ENCODE measurements around the gene BRAF. TPM values are rescaled to one million over a fixed set of nuclear protein-coding genes. Genes with fewer than 3 reads are reported as not detected.
"Not testable (repeated sequence)": the region's sequence is repeated elsewhere in the genome, so short reads cannot be mapped to it uniquely, and the experiment has no call there.

The BRAF gene
- total RNA-seq, 4 donors from 2014 or later: 34.0 to 50.7 (median 36.8) TPM

- no peak for TF ChIP-seq CTCF (IDR thresholded peaks at IDR 0.05)
- no peak for TF ChIP-seq EP300 (IDR thresholded peaks at IDR 0.05)
- TF ChIP-seq POLR2AphosphoS5 (IDR thresholded peaks at IDR 0.05): no peak
- no peak for TF ChIP-seq POLR2A (IDR thresholded peaks at IDR 0.05; ENCODE audit: low read depth)
- H3K36me3 ChIP-seq: peaks cover 11 to 50% (median 28%) of the 10 kb centered on the region in 4 donors
- intact Hi-C loops (cut with DNase I): no loop called here
- no peaks in the 10 kb centered on the region for H3K4me1 ChIP-seq
- DNase-seq (ENCODE audit: extremely low spot score): no peak
- H3K4me3 ChIP-seq: no peak overlapping the region
- H3K27ac ChIP-seq (replicated peaks in 1 of 4): no peak overlapping the region
- WGBS: 86% methylated on average over 2 of the region's 2 CpGs
- H3K27me3 ChIP-seq: no peaks in the 10 kb centered on the region
- H3K9me3 ChIP-seq: no peaks in the 10 kb centered on the region
Observed at GRCh38 chr7:140744005-140744404, 180.7 kb downstream of the BRAF start.

- H3K4me3 ChIP-seq; DNase-seq (ENCODE audit: extremely low spot score); intact Hi-C loops (cut with DNase I); H3K4me1 ChIP-seq; H3K9me3 ChIP-seq; H3K27me3 ChIP-seq; H3K27ac ChIP-seq (replicated peaks in 1 of 4): not testable (repeated sequence)
- 95% methylated on average over 2 of the region's 4 CpGs for WGBS
- H3K36me3 ChIP-seq: peaks cover 17 to 50% (median 31%) of the 10 kb centered on the region in 4 donors
Observed at GRCh38 chr7:140743255-140743654, 181.5 kb downstream of the BRAF start.

- Histone ChIP-seq H3K4me3 (no peak overlapping the region), H3K9me3 (no peaks in the 10 kb centered on the region), H3K36me3 (peaks cover 17 to 61% (median 34%) of the 10 kb centered on the region in 4 donors), H3K27ac (replicated peaks in 1 of 4) (no peak overlapping the region), H3K4me1 (no peaks in the 10 kb centered on the region), H3K27me3 (no peaks in the 10 kb centered on the region)
- DNase-seq (ENCODE audit: extremely low spot score): no peak
- TF ChIP-seq POLR2AphosphoS5 (IDR thresholded peaks at IDR 0.05) (no peak), POLR2A (IDR thresholded peaks at IDR 0.05; ENCODE audit: low read depth) (no peak), EP300 (IDR thresholded peaks at IDR 0.05) (no peak), CTCF (IDR thresholded peaks at IDR 0.05) (no peak)
- intact Hi-C loops (cut with DNase I): no loop called here
Observed at GRCh38 chr7:140738280-140738679, 186.4 kb downstream of the BRAF start.

DNA sequence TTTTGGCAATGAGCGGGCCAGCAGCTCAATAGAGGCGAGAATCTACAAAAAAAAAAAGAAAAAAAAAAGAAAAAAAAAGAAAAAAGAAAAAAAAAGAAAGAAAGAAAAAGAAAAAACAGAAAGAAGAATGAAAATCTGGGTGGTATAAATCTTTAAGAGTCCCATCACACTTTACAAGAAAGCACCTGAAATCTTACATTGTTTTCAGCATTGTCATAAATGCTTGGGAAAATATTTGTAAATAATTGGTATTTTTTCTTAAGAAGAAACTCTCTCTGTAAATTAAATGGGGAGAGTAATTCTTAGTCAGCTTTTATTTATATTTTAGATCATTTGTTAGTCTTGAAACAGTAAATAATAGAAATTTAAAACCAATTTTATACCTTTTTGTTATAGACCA lies 190.0 kb downstream of the BRAF start:
- 93% methylated on average over 2 of the region's 2 CpGs for WGBS
- Histone ChIP-seq H3K27ac (replicated peaks in 1 of 4) (no peak overlapping the region), H3K4me1 (no peaks in the 10 kb centered on the region), H3K36me3 (peaks cover 14 to 69% (median 29%) of the 10 kb centered on the region in 4 donors), H3K27me3 (no peaks in the 10 kb centered on the region), H3K4me3 (no peak overlapping the region), H3K9me3 (no peaks in the 10 kb centered on the region)
- TF ChIP-seq CTCF (IDR thresholded peaks at IDR 0.05): no peak
- no peak for TF ChIP-seq POLR2A (IDR thresholded peaks at IDR 0.05; ENCODE audit: low read depth)
- no peak for TF ChIP-seq POLR2AphosphoS5 (IDR thresholded peaks at IDR 0.05)
- no peak for TF ChIP-seq EP300 (IDR thresholded peaks at IDR 0.05)
- intact Hi-C loops (cut with DNase I): no loop called here
- no peak for DNase-seq (ENCODE audit: extremely low spot score)

DNA sequence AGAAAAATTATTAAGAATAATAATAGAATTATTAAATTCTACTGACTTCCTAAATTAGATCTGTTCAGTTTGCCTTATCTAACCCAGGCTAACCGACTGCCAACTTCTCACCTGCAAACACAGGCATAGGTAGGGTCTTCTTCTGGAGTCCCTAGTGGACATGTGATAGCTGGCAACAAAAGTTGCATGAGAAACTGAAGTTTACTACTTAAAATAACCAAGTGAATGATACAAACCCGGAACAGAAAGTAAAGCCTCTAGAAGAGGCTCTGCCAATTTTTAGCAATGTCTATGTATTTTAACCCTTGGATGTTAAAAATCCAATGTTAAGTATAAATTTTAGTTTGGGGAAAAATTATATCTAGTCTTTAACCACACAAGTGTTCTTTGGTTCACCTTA lies 190.6 kb downstream of the BRAF start:
- no peak overlapping the region for H3K27ac ChIP-seq (replicated peaks in 1 of 4)
- intact Hi-C loops (cut with DNase I): no loop called here
- no peak overlapping the region for H3K4me3 ChIP-seq
- TF ChIP-seq POLR2AphosphoS5 (IDR thresholded peaks at IDR 0.05): no peak
- TF ChIP-seq CTCF (IDR thresholded peaks at IDR 0.05): no peak
- TF ChIP-seq POLR2A (IDR thresholded peaks at IDR 0.05; ENCODE audit: low read depth): no peak
- no peak for TF ChIP-seq EP300 (IDR thresholded peaks at IDR 0.05)
- H3K9me3 ChIP-seq: no peaks in the 10 kb centered on the region
- H3K4me1 ChIP-seq: no peaks in the 10 kb centered on the region
- no peaks in the 10 kb centered on the region for H3K27me3 ChIP-seq
- 61% methylated on average over 2 of the region's 2 CpGs for WGBS
- H3K36me3 ChIP-seq: peaks cover 8 to 68% (median 24%) of the 10 kb centered on the region in 4 donors
- no peak for DNase-seq (ENCODE audit: extremely low spot score)
